ENCODE results near the gene ASS1. TPM values are rescaled to one million over a fixed set of nuclear protein-coding genes. Genes with fewer than 3 reads are reported as not detected.

Gene ASS1
- total RNA-seq, 1 donor from 2014 or later, result 29.1 TPM

DNA sequence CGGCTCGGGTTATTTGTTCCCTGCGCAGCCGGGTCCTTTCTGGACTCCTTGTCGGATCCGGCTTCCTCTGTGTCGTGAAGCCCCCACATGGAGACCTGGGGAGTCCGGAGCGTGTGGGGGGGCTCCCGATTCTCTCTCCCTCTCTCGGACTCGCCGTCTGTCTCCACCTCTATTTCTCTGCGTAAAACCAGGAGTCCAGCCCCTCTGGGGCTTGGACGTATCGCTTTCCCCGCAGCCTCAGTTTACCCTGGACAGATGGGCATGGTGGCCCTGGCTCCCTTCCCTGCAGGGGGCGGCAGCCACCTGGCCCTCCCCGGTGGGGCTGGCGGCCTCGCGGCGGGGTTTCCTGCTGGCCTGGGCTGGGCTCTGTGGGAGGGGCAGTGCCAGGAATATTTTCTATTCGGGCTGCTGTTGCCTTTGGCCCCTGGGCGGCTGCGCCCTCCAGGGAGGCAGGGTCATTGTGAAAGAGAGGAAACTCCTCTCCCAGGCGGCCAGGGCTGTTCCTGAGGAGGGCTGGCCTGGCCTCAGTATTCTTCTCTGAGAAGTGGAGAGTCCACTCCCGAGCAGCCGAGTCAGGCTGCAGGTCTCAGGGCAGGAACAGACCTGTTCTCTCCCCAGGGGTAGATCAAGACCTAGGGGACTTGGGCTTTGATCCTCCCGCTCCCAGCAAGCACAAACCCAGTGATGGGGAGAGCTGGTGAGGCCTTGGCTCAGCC lies 665 bp downstream of the ASS1 start:
- peak overlapping the region; percentile 87 for H3K4me3 Mint-ChIP-seq
- peaks cover 5% of the 10 kb centered on the region for H3K9me3 Mint-ChIP-seq
- H3K27ac Mint-ChIP-seq, result peak overlapping the region; percentile 90
- no peaks in the 10 kb centered on the region for H3K36me3 Mint-ChIP-seq
- H3K27me3 Mint-ChIP-seq, result peaks cover 14% of the 10 kb centered on the region
- DNase-seq (ENCODE audit: extremely low spot score, unreplicated experiment), result no peak
- TF ChIP-seq, protein P1, sequence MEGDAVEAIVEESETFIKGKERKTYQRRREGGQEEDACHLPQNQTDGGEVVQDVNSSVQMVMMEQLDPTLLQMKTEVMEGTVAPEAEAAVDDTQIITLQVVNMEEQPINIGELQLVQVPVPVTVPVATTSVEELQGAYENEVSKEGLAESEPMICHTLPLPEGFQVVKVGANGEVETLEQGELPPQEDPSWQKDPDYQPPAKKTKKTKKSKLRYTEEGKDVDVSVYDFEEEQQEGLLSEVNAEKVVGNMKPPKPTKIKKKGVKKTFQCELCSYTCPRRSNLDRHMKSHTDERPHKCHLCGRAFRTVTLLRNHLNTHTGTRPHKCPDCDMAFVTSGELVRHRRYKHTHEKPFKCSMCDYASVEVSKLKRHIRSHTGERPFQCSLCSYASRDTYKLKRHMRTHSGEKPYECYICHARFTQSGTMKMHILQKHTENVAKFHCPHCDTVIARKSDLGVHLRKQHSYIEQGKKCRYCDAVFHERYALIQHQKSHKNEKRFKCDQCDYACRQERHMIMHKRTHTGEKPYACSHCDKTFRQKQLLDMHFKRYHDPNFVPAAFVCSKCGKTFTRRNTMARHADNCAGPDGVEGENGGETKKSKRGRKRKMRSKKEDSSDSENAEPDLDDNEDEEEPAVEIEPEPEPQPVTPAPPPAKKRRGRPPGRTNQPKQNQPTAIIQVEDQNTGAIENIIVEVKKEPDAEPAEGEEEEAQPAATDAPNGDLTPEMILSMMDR (conservative IDR thresholded peaks at IDR 0.05), result no peak
- peaks cover 20% of the 10 kb centered on the region for H3K4me1 Mint-ChIP-seq (ENCODE audit: unreplicated experiment)

DNA sequence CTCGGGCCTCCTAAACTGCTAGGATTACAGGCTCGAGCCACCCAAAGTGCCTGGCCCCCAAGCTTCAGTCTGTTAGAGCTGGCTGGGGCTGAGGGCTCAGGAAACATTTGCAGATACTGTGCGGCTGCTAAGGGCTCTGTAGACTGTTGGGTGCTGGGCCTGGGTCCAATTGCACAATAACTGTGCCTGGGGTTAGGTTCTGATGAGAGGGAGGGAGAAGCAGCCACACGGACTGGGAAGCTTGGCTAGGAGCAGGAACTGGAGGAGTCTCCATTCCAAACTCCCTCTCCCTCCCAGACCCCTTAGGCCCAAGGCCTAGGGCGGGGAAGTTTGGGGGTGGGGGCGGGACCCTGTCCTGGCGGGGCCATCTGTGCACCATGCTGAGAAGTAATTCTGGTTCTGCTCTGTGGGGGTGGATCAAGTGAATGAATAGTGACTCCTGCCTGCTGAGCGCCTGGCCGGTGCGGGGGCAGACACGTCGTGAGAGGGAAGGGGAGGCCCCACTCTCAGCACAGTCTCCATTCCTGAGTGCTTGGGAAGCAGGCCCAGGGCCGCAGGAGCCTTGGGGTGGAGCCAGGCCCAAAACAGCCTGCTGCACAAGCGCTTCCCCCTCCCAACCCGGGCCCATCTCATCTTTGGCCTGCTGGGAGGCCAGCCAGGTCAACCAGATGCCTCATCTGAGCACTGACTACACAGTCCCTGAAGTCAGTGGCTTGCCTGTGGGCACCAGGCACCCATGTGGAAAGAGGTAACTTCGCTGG lies 1.5 kb downstream of the ASS1 start:
- H3K4me3 Mint-ChIP-seq, result peak overlapping the region; percentile 87
- no peaks in the 10 kb centered on the region for H3K36me3 Mint-ChIP-seq
- TF ChIP-seq, protein P1 (conservative IDR thresholded peaks at IDR 0.05), result no peak
- peaks cover 3% of the 10 kb centered on the region for H3K9me3 Mint-ChIP-seq
- no peak for DNase-seq (ENCODE audit: extremely low spot score, unreplicated experiment)
- peaks cover 20% of the 10 kb centered on the region for H3K4me1 Mint-ChIP-seq (ENCODE audit: unreplicated experiment)
- H3K27me3 Mint-ChIP-seq, result peaks cover 14% of the 10 kb centered on the region
- H3K27ac Mint-ChIP-seq, result peak overlapping the region; percentile 90

DNA sequence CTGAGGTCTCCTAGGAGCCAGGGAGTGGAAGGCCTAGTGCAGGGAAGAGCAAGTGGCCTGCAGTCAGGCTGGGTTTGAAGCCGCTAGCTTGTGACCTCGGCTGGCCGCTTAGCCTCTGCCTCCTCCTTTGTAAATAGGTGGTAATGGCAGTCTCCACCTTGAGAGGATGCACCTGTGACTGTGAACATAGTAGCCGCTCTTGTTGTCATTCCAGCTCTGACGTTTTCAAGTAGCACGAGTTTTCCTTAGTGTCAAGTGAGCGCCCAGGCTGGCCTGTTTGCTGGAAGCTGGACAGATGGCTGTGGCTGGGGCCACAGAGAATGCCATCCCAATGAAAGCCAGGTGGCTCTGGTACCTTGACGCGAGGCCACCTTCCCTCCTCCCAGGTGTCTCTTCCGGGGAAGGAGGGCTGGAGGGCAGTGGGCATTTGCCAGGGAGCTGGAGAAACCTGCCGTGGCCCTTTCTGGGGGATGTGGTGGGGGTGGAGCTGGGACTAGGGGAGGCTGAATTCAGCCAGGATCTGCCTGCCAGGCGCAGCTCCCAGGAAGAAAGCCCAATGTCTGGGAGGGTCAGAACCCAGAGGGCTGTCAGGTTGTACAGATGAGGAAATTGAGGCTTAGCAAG lies 2.5 kb downstream of the ASS1 start:
- no peak for DNase-seq (ENCODE audit: extremely low spot score, unreplicated experiment)
- H3K36me3 Mint-ChIP-seq, result no peaks in the 10 kb centered on the region
- peaks cover 14% of the 10 kb centered on the region for H3K27me3 Mint-ChIP-seq
- peaks cover 20% of the 10 kb centered on the region for H3K4me1 Mint-ChIP-seq (ENCODE audit: unreplicated experiment)
- TF ChIP-seq, protein P1 (conservative IDR thresholded peaks at IDR 0.05), result no peak
- H3K27ac Mint-ChIP-seq, result peak overlapping the region; percentile 90
- H3K4me3 Mint-ChIP-seq, result peak overlapping the region; percentile 76
- H3K9me3 Mint-ChIP-seq, result no peaks in the 10 kb centered on the region

DNA sequence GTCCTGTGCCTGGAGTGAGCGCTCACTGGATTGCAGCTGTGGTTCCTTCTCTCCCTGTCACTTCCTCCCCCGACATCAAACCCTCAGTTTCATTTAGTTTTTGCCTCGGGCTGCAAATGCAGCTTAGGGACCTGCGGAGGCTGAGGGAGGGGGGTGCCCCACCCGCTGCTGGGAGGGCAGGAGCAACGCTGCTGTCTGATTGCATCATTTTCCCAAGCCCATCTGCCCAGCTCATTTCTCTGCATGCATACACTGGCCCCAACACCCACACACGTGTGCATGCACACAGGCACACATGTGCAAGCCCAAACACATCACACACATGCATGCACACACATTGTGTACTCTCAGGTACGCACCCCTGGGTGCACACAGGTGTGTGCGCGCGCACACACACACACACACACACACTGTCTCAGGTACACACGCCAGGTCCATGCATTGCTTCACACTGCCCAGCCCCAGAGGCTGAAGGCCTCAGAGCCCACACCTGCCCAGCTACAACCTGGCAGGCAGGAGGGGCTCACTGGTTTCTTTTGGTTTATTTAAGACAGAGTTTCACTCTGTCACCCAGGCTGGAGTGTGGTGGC lies 3.4 kb downstream of the ASS1 start:
- Mint-ChIP-seq H3K27ac (peak overlapping the region; percentile 77), H3K4me3 (no peak overlapping the region), H3K4me1 (ENCODE audit: unreplicated experiment) (peaks cover 20% of the 10 kb centered on the region), H3K9me3 (no peaks in the 10 kb centered on the region), H3K36me3 (no peaks in the 10 kb centered on the region), H3K27me3 (peaks cover 14% of the 10 kb centered on the region)
- no peak for DNase-seq (ENCODE audit: extremely low spot score, unreplicated experiment)
- TF ChIP-seq, protein P1 (conservative IDR thresholded peaks at IDR 0.05), result no peak

DNA sequence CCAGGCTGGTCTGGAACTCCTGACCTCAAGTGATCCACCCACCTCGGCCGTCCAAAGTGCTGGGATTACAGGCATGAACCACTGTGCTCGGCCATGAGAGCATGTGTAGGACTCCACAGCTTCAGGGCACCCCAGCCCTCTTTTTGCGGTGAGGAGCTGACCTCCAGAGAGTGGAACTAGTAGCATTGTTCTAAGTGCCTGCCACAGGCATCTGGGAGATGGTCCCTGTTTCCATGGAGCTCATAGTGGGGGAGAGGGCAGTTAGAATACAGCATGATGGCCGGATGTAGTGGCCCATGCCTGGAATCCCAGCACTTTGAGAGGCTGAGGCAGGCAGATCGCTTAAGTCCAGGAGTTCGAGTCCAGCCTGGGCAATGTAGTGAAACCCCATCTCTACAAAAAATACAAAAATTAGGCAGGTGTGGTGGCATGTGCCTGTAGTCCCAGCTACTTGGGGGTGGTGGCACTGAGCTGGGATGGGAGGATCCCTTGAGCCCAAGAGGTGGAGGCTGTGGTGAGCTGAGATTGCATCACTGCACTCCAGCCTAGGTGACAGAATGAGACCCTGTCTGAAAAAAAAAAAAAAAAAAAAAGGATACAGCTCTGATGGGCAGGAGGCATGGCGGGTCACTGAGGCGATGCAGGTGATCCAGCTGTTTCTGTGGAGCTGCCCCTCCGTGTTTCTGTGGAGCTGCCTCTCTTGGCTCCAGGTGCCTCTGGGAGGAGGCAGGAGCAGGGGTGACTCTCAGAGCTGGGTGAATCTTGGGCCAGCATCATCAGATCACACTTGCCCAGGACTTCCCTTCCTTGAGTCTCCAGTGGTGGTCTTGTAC lies 4.2 kb downstream of the ASS1 start:
- no peaks in the 10 kb centered on the region for H3K9me3 Mint-ChIP-seq
- peaks cover 8% of the 10 kb centered on the region for H3K27me3 Mint-ChIP-seq
- DNase-seq (ENCODE audit: extremely low spot score, unreplicated experiment), result no peak
- H3K4me1 Mint-ChIP-seq (ENCODE audit: unreplicated experiment), result peaks cover 20% of the 10 kb centered on the region
- H3K27ac Mint-ChIP-seq, result no peak overlapping the region
- H3K4me3 Mint-ChIP-seq, result no peak overlapping the region
- H3K36me3 Mint-ChIP-seq, result no peaks in the 10 kb centered on the region
- TF ChIP-seq, protein P1 (conservative IDR thresholded peaks at IDR 0.05), result no peak

All from type B pancreatic cell (in vitro differentiated cells).